ENCODE results near the gene EXOC3. TPM values are rescaled to one million over a fixed set of nuclear protein-coding genes. Genes with fewer than 3 reads are reported as not detected.
A peak's percentile ranks its signal among the peaks of the same experiment; 100 is the strongest.

Gene EXOC3
- total RNA-seq, 1 experiment from 2014 or later = 52.4 TPM

DNA sequence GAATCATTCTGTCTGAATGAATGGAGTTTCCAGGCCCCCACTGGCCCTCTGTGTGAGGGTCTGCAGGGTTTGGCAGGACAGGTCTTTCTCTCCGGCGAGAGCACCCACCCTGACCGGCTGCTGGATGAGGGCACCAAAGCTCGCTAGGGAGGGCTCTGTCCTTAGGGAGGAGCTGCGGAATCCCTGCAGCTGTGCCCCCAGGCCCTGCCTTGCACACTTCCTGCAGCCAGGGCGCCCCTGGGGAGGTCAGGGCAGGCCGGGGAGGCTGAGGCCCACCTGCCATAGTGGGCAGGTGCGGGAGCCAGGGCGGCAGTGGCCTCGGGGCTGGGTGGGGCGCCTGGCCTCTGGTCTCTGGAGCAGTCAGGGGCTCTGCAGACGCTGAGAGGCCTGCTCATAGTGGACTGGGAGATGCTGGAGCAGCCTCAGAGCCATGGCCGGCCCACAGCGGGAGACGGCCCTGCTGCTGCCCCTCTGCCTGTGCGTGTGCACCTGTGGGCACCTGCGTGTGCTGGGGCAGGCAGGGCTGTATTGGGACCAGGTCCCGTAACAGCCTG, 36.1 kb downstream of the EXOC3 start (continued):
- TF ChIP-seq, protein P1, sequence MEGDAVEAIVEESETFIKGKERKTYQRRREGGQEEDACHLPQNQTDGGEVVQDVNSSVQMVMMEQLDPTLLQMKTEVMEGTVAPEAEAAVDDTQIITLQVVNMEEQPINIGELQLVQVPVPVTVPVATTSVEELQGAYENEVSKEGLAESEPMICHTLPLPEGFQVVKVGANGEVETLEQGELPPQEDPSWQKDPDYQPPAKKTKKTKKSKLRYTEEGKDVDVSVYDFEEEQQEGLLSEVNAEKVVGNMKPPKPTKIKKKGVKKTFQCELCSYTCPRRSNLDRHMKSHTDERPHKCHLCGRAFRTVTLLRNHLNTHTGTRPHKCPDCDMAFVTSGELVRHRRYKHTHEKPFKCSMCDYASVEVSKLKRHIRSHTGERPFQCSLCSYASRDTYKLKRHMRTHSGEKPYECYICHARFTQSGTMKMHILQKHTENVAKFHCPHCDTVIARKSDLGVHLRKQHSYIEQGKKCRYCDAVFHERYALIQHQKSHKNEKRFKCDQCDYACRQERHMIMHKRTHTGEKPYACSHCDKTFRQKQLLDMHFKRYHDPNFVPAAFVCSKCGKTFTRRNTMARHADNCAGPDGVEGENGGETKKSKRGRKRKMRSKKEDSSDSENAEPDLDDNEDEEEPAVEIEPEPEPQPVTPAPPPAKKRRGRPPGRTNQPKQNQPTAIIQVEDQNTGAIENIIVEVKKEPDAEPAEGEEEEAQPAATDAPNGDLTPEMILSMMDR (IDR thresholded peaks at IDR 0.05 in 2 of 3, conservative IDR thresholded peaks at IDR 0.05 in 1 of 3; ENCODE audit: borderline replicate concordance in 1 of 3, insufficient read depth in 1 of 3, low read depth in 2 of 3, low read length in 2 of 3) = no peak
- no peak for TF ChIP-seq CEBPB (IDR thresholded peaks at IDR 0.05; ENCODE audit: low read depth)

DNA sequence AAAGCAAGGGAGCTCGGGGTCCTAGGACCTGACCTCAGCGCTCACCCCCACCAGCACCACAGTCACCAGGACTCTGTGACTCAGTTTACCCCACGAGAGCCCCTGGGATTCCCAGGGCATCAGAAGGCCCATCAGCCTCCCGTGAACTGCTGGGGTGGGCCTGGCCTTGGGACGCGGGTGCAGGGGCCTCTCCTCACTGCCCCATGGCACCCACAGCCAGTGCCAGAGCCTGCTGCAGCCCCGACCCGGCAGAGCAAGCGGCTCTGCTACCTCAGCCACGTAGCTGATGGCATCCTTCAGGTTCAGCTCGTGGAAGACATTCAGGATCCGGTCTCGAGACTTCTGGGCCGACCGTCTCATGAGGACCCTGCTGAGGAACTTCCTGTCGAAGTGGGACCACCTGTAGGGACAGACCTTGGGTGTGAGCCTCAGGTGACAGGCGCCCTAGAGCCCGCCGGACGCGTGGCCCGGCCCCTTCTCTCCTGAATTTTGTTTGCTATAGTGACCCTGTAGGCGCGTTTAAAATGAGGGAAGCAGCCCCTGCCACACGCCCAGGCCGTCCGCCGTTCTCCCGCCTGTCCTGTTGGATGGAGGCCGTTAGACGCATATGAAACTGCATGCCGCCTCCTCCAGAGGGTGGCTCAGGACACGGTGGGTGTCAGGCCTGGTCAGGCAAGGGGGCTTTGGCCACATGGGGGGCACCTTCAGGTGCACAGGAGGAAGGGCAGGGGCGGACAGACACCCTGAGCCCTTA, 36.8 kb downstream of the EXOC3 start:
- Histone ChIP-seq H3K36me3 (ENCODE audit: control insufficient read depth in 1 of 2, insufficient read depth in 2 of 2, low read length in 2 of 2) (no peaks in the 10 kb centered on the region), H3K4me1 (ENCODE audit: control insufficient read depth in 1 of 2, insufficient read depth in 2 of 2, low read length in 2 of 2) (peaks cover 0 to 16% of the 10 kb centered on the region in 2 experiments; a peak in 2 of 4 replicates), H3K27me3 (ENCODE audit: insufficient read depth, low read length) (no peaks in the 10 kb centered on the region), H4K20me1 (ENCODE audit: insufficient read depth) (no peaks in the 10 kb centered on the region), H2AFZ (ENCODE audit: low read depth, low read length, poor library complexity, severe bottlenecking) (no peak overlapping the region), H3K27ac (ENCODE audit: low read depth, low read length) (no peak overlapping the region), H3K9me3 (ENCODE audit: control insufficient read depth in 1 of 2, insufficient read depth in 1 of 2, low read depth in 1 of 2, low read length in 2 of 2) (no peaks in the 10 kb centered on the region), H3K9ac (ENCODE audit: low read length) (no peak overlapping the region), H3K4me3 (replicated peaks in 1 of 2; ENCODE audit: low read depth in 1 of 2, low read length in 2 of 2) (no peak overlapping the region), H3K4me2 (ENCODE audit: low read length) (peak overlapping the region; percentile 55; the same call in 1 of the 2 replicates), H3K9me2 (ENCODE audit: insufficient read depth) (no peaks in the 10 kb centered on the region), H3K79me2 (ENCODE audit: insufficient read depth, low read length) (no peaks in the 10 kb centered on the region)
- CTCF ChIA-PET = no interaction called here
- RAD21 ChIA-PET (ENCODE audit: low non-redundant PET in 1 of 2, low total read pairs in 2 of 2, uncharacterized antibody in 2 of 2, unreplicated experiment in 2 of 2) = no interaction called here
- POLR2A ChIA-PET = no interaction called here
- BruUV-seq (replicated peaks) = no TSS peak
- TF ChIP-seq TCF7L2 (IDR thresholded peaks at IDR 0.05; ENCODE audit: borderline replicate concordance, extremely low read depth, insufficient read depth, insufficient read length) = no peak
- no peak for TF ChIP-seq POLR2AphosphoS5 (IDR thresholded peaks at IDR 0.05; ENCODE audit: low read depth, low read length)
- TF ChIP-seq, protein P2, sequence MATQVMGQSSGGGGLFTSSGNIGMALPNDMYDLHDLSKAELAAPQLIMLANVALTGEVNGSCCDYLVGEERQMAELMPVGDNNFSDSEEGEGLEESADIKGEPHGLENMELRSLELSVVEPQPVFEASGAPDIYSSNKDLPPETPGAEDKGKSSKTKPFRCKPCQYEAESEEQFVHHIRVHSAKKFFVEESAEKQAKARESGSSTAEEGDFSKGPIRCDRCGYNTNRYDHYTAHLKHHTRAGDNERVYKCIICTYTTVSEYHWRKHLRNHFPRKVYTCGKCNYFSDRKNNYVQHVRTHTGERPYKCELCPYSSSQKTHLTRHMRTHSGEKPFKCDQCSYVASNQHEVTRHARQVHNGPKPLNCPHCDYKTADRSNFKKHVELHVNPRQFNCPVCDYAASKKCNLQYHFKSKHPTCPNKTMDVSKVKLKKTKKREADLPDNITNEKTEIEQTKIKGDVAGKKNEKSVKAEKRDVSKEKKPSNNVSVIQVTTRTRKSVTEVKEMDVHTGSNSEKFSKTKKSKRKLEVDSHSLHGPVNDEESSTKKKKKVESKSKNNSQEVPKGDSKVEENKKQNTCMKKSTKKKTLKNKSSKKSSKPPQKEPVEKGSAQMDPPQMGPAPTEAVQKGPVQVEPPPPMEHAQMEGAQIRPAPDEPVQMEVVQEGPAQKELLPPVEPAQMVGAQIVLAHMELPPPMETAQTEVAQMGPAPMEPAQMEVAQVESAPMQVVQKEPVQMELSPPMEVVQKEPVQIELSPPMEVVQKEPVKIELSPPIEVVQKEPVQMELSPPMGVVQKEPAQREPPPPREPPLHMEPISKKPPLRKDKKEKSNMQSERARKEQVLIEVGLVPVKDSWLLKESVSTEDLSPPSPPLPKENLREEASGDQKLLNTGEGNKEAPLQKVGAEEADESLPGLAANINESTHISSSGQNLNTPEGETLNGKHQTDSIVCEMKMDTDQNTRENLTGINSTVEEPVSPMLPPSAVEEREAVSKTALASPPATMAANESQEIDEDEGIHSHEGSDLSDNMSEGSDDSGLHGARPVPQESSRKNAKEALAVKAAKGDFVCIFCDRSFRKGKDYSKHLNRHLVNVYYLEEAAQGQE (IDR thresholded peaks at IDR 0.05; ENCODE audit: low read depth) = no peak
- no peak for TF ChIP-seq FOSL1 (IDR thresholded peaks at IDR 0.05; ENCODE audit: low read depth)
- no peak for TF ChIP-seq SP1 (IDR thresholded peaks at IDR 0.05; ENCODE audit: low read depth)
- no peak for TF ChIP-seq JUND (IDR thresholded peaks at IDR 0.05)
- no peak for TF ChIP-seq ELF1 (IDR thresholded peaks at IDR 0.05; ENCODE audit: borderline replicate concordance, low read depth)
- TF ChIP-seq, protein P3, sequence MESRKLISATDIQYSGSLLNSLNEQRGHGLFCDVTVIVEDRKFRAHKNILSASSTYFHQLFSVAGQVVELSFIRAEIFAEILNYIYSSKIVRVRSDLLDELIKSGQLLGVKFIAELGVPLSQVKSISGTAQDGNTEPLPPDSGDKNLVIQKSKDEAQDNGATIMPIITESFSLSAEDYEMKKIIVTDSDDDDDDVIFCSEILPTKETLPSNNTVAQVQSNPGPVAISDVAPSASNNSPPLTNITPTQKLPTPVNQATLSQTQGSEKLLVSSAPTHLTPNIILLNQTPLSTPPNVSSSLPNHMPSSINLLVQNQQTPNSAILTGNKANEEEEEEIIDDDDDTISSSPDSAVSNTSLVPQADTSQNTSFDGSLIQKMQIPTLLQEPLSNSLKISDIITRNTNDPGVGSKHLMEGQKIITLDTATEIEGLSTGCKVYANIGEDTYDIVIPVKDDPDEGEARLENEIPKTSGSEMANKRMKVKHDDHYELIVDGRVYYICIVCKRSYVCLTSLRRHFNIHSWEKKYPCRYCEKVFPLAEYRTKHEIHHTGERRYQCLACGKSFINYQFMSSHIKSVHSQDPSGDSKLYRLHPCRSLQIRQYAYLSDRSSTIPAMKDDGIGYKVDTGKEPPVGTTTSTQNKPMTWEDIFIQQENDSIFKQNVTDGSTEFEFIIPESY (IDR thresholded peaks at IDR 0.05; ENCODE audit: extremely low read depth, insufficient replicate concordance, low read length) = no peak
- TF ChIP-seq, protein P4, sequence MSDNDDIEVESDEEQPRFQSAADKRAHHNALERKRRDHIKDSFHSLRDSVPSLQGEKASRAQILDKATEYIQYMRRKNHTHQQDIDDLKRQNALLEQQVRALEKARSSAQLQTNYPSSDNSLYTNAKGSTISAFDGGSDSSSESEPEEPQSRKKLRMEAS (IDR thresholded peaks at IDR 0.05) = no peak
- no peak for TF ChIP-seq YY1 (IDR thresholded peaks at IDR 0.05; ENCODE audit: extremely low read depth, insufficient replicate concordance, low read depth, low read length)
- TF ChIP-seq POLR2A (IDR thresholded peaks at IDR 0.05; ENCODE audit: borderline replicate concordance, extremely low read depth, insufficient read depth, insufficient read length) = no peak
- TF ChIP-seq SIN3A (IDR thresholded peaks at IDR 0.05; ENCODE audit: low read depth) = no peak
- no peak for TF ChIP-seq EZH2phosphoT487 (IDR thresholded peaks at IDR 0.05; ENCODE audit: borderline replicate concordance)
- intact Hi-C loops (cut with micrococcal nuclease) = no loop called here
- DNase-seq (ENCODE audit: low read depth, low spot score) (no peak), ATAC-seq (no peak)
